GM21447 (cell line): ENCODE results near the gene ZNF638.
"Not testable (repeated sequence)": the region's sequence is repeated elsewhere in the genome, so short reads cannot be mapped to it uniquely, and the experiment has no call there.

Source experiments
- ATAC-seq: cut with Tn5 transposase; IDR thresholded peaks from one replicate; pipeline ENCODE4 v1.9.1; 2021; ENCODE audit not compliant: unreplicated experiment

Gene ZNF638

DNA sequence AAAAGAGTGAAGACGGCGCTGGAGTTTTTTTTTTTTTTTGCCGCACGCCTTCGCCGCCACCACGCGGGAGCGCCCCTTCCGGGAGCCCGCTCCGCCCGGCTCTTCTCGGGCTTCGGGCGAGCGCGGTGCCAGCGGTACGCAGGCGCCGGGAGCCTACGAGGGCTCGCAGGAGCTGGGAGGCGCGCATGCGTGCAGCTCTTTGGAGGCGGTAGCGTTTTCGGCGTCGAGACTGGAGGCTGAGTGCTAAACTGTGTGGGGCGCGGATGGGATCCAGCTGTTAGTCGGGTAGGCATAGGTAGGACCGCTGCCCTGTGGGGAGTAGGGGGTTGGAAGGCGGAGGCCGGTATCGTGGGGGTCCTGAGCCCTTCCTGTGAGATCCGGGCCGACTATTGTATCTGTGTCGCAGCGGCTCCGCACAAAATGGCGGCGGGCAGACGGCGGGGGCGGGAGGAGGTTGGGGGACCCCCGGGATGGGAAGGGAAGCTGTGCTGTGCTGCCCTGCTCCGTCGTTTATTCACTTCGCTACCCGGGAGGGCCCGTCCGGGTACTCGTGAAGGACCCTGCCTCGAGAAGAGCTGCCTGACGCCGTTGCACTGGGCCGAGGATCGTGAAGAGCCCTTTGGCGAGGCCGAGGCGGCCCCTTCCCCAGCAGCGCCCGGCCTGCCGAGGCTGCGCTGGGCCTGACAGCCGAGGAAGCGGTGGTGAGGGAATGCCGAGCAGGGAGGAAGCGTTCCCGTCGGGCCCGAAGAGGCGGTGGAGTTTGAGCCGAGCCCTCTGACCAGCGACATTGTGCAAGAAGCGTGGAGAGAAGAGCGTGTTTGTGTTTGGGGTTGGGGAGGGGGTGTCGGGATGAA, at the start of gene ZNF638:
TSS of gene ZNF638 (plus strand) at position 202 of the 854 bp plus-strand sequence. CDS start 17,173 bp downstream, outside the sequence.
- ATAC-seq: peak; percentile 93

- ATAC-seq: no peak
These were observed 49.6 kb upstream of the ZNF638 start for GRCh38 chr2:71281950-71282349.

GRCh38 chr2:71282493-71282892, 49.1 kb upstream of the ZNF638 start:
- no peak for ATAC-seq

DNA sequence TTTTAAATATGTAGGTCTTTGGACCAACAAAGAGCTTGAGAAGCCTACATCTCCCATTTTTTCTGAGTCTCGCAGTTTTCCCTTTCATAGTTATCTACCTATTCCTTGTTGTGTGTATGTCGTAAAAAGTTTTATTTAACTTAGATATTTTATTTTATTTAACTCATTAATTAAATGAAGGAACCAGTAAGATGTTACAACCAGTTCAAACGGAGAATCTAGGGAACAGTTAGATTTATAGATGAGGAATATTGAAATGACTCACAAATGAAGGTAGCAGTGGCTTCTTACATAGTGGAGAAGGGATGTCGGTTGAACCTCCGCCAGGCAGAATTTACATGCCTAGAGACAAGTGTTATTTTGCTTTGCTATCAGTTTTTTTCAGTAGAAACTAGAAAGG, 48.5 kb upstream of the ZNF638 start:
- no peak for ATAC-seq

DNA sequence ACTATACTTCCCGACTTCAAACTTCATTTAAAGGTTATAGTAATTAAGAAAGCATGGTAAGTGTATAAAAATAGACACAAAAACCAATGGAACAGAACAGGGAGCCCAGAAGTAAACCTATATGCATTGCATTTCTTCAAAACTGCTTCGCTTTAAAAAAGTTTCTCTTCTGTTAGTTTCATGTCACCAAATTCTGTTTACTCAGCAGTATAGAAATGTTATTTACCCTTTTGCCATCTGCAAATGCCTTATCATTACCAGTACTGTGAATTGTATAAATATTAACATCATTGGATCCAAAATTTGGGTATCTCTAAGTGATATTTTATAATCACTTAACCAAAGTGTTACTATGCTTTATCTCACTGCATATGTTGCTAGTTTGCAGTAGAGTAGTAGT, 45.9 kb upstream of the ZNF638 start:
- no peak for ATAC-seq

- no peak for ATAC-seq
These were observed 40.2 kb upstream of the ZNF638 start for GRCh38 chr2:71291398-71291797.

DNA sequence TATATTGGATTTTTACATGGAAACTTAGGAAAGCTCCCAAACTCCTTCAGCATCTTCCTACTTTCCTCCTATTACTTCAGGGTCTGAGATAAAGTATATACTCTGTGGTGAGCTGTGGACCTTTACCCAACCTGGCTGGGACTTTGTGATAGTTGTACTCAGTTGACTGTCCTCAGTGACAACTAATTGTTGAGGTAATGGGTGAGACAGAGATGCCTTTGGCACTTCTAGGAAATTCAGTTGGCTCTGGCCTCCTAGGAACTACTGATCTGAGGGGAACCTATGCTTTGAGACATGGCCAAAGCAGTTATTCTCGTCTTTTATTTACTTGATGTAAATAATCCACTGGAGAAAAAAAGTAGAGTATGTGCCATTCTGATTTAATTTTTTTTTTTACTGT, 39.4 kb upstream of the ZNF638 start:
- ATAC-seq: no peak

GRCh38 chr2:71298914-71299313, 32.7 kb upstream of the ZNF638 start:
- ATAC-seq: no peak

DNA sequence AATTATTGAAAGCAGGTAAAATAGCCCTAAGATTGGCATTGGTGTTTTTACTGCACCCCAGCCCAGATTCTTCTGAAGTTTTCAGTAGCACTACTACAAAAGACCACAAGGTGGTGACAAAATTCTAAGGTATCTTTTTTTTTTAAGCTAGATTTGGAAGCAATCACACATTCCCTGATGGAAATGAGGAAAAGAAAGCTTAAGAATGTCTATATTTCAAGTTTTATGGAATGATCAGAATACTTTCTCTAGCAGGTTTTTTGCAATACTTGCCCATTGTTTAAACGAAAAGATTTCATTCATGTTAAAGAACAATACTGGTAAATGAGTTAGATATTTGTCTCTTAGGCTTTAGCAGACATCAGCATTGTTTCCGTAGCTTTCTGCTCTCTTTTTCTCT, 32.1 kb upstream of the ZNF638 start:
- ATAC-seq: no peak

GRCh38 chr2:71303849-71304248, 27.7 kb upstream of the ZNF638 start:
- ATAC-seq: no peak

DNA sequence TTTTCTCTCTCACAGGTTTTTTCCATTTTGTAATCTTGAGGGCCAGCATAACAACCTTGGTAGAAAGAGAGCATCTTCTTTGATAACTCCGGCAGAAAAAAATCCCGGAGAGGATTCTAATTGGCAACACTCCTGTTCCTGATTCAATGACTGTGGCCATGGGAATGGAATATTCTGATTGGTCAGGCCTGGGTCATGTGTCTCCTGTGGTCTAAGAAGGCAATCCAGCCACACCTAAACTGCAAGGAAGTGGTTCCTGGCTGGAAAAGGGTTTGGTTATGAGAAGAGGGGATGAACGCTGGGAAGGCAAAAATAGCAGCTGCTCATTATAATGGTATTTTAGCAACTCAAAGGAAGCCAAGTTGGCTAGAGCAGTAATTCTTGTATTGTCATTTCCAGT, 24.8 kb upstream of the ZNF638 start:
- ATAC-seq: no peak

DNA sequence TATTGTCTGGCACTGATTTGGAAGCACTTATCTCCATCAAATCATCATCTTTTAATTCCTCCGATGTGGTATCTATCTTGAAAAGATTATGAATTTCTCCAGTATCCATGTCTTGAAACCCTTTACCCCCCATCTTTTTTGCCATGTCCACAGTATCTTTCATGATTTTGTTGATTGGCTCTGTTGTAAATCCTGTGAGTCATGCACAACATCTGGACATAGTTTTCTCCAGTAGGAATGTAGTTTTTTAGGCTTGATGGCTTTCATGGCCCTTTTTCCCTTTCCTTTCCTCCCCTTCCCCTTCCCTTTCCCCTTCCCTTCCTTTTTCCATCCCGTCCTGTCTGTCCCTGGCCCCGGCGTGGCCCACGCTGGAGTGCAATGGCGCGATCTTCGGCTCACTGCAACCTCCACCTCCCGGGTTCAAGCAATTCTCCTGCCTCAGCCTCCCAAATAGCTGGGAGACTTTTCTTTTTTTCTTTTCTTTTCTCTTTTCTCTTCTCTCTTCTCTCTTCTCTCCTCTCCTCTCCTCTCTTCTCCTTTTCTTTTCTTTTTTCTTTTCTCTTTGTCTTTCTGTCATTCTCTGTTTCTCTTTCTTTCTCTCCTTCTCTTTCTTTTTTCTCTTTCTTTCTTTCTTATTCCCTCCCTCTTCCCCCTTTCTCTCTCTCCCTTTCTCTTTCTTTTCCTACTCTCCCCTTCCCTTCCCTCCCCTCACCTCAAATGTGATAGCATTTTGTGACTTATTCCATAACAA, 18.4 kb upstream of the ZNF638 start:
- ATAC-seq: no peak

GRCh38 chr2:71317060-71317459, 14.5 kb upstream of the ZNF638 start:
- no peak for ATAC-seq

DNA sequence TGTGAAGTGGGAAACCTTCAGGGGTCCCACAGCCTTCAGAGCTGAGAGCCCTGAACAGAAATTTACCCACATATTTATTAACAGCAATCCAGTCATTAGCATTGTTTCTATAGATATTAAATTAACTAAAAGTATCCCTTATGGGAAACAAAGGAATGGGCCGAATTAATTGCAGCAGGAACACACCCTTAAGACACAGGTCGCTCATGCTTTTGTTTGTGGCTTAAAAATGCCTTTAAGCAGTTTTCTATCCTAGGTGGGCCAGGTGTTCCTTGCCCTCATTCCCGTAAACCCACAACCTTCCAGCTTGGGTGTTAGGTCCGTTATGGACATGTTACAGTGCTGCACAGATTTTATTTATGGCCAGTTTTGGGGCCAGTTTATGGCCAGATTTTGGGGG, 13.7 kb upstream of the ZNF638 start:
- not testable (repeated sequence) for ATAC-seq

DNA sequence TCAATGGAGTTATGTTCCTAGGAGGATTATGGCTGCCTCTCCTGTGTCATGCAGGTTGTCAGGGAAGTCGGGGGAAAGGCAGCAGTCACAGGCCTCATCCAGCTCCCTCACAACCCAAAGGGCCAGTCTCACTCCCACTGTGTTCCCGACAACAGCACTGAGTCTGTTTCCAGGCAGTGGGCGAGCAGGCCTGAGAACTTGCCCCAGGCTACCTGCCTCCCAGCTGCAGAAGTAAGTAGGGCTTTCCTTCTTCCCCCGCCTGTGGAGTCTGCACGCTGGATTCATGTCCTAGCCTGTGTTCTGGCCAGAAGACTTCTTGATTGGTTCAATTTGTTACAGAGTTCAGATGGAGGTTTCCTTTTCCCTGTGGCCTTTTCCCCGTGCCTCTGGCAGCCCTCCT, 8.2 kb upstream of the ZNF638 start:
- no peak for ATAC-seq

DNA sequence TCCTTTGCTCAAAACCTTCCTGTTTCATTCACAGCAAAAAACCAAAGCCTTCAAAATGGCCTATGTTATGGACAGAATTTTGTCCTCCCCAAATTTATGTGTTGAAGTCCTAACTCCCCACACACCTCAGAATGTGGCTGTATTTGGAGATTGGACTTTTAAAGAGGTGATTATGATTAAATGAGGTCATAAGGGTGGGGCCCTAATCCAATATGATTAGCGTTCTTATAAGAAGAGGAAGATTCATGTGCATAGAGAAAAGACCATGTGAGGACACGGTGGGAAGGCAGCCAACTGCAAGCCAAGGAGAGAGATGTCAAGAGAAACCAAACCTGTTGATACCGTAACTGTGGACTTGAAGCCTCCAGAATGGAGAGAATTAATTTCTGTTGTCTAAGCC, 4.6 kb upstream of the ZNF638 start:
- ATAC-seq: no peak

GRCh38 chr2:71327916-71328315, 3.7 kb upstream of the ZNF638 start:
- ATAC-seq: no peak

DNA sequence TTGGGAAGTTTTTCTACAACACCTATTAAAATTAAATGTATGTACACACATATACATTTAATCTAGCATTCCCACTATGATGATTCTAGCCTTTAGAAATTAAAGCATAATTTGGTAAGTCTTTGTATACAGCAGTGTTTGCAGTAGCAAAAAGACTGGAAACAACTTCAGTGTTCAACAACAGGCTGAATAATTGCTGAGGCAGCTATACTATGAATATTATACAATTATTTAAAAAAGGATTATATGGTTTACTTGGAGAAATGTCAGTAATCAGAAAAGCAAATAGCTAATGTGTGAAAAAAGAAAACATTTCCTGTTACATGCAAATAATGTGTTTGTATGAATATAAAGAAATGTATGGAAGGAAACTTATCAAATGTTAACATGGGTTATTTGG, 1.4 kb upstream of the ZNF638 start:
- ATAC-seq: no peak

DNA sequence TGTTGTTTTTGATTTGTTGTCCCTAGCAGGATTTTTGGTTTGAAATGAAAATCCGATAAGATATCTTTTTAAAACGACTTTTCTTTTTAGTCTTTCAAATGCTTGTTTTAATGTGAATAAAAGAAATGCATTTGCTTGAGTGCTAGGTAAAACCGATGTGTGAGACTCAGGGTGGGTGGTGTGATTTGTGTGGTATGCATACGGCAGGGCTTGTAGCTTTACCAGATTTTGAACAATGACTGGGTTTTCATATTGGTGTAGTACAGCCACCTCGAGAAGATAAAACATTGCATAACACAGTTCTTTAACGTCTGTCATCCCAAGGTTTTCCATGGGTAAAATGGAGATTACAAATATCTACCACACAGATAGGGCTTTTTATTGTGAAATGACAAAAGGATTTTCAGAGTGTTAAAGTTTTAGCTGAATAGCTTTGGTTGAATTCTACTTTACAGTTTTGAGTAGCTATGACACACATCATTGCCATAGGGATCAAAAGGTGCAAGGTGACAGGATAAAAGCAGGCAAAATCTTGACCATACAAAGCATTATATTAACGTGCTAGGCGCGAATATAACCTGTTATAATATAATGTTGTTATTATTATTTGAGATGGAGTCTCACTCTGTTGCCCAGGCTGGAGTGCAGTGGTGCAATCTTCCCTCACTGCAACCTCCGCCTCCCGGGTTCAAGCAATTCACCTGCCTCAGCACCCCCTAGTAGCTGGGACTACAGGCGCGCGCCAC, 824 bp upstream of the ZNF638 start:
- ATAC-seq: no peak

- not testable (repeated sequence) for ATAC-seq
These were observed 326 bp upstream of the ZNF638 start for GRCh38 chr2:71331331-71331580.

DNA sequence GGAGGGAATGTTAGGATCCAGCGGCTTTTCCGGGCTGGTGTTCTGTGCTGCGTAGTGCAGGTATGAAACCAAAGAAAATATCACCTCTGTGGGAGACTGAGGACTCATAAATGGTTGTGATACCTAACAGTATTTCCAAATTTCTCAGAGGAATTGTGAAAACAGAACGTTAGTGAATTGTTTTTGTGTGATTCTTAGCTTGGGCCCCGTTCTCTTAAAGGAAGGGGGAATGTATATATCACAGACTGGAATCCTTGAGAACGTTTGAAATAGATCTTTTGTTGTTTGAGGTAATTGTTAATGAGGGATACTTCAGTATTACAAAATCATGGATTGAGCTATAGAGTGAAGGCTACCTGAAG, 834 bp downstream of the ZNF638 start:
- ATAC-seq: no peak

- ATAC-seq: no peak
These were observed 2.0 kb downstream of the ZNF638 start for GRCh38 chr2:71333619-71334018.
